Neutrophil (primary cell): ENCODE results near the gene ST6GALNAC5.

Experiments used
- H3K27ac ChIP-seq: fragments of 200-600 bp; sonication (generic); 2 replicates; pipeline ENCODE4 v1.5.1; 2016; ENCODE audit warnings: mild to moderate bottlenecking, moderate library complexity
- H3K27me3 ChIP-seq: fragments of 200-600 bp; sonication (generic); 2 replicates; pipeline ENCODE4 v1.6.0; 2016; ENCODE audit warnings: mild to moderate bottlenecking
- H3K36me3 ChIP-seq: fragments of 200-600 bp; sonication (generic); 2 replicates; pipeline ENCODE4 v1.5.1; 2017
- H3K4me1 ChIP-seq, 2 experiments: fragments of 200-600 bp in 1 of 2; sonication (generic) in 1 of 2; 1 replicate in 1 of 2; 2 replicates in 1 of 2; pipeline versions ENCODE4 v1.5.1 to v1.6.1; 2013 to 2016; ENCODE audit warnings: low read depth in 1 of 2, low read length in 1 of 2, mild to moderate bottlenecking in 1 of 2, moderate library complexity in 1 of 2; ENCODE audit not compliant: control insufficient read depth in 1 of 2, insufficient read depth in 1 of 2
- H3K4me3 ChIP-seq, 2 experiments: fragments of 200-600 bp in 1 of 2; sonication (generic) in 1 of 2; 1 replicate in 1 of 2; 2 replicates in 1 of 2; pipeline ENCODE4 v1.5.1; 2013 to 2016; ENCODE audit warnings: low read depth in 1 of 2, low read length in 1 of 2, mild to moderate bottlenecking in 1 of 2, moderate library complexity in 1 of 2
- H3K9me3 ChIP-seq: fragments of 200-600 bp; sonication (generic); 2 replicates; pipeline ENCODE4 v1.5.1; 2016
- CTCF ChIP-seq: fragments of 200-600 bp; sonication (generic); IDR thresholded peaks from 2 replicates; pipeline ENCODE4 v1.5.1; 2016; ENCODE audit warnings: antibody characterized with exemption

Gene ST6GALNAC5

DNA sequence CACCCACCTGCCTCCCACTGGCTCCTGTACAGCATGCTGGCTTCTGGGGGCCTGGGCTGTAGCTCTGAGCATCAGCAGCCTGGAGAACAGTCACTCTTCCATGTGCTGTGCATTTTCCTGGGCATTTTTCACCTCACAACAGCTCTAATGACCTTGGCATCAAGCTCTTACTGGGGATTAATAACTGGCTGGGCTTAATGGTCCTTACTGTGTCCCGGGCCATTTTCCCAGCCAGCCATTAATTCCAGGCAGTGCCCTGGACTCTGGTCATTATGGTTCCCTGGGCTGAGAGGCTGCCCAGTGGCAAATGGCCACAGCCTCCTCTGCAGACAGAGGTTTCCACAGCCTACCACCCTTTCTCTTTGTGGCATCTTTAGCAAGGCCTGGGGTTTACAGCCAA is 171.8 kb downstream of the ST6GALNAC5 start:
- Histone ChIP-seq H3K4me3 (no peak overlapping the region), H3K36me3 (no peaks in the 10 kb centered on the region), H3K9me3 (no peaks in the 10 kb centered on the region), H3K27me3 (no peaks in the 10 kb centered on the region), H3K4me1 (no peaks in the 10 kb centered on the region), H3K27ac (no peak overlapping the region)
- TF ChIP-seq CTCF = no peak

DNA sequence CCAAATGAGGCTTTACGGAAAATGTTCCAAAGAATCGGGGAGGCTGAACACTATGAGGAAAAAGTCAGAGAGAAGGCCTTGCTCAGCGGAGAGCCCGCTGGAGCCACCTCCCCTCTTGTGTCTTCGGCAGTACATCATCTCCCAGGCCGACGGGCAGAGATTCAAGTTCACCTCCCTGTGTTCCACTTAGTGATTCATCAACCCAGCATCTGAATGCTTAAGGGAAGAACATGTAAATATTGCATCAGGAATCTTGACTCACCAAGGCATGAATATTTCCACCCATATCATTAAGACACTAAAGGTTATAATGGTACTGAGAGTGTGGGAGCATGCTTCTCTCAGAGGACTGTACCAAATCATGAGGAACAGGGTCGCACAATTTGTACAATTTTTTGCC is 172.5 kb downstream of the ST6GALNAC5 start:
- Histone ChIP-seq H3K27me3 (no peaks in the 10 kb centered on the region), H3K36me3 (no peaks in the 10 kb centered on the region), H3K9me3 (no peaks in the 10 kb centered on the region), H3K4me1 (no peaks in the 10 kb centered on the region), H3K4me3 (no peak overlapping the region), H3K27ac (no peak overlapping the region)
- TF ChIP-seq CTCF = no peak

DNA sequence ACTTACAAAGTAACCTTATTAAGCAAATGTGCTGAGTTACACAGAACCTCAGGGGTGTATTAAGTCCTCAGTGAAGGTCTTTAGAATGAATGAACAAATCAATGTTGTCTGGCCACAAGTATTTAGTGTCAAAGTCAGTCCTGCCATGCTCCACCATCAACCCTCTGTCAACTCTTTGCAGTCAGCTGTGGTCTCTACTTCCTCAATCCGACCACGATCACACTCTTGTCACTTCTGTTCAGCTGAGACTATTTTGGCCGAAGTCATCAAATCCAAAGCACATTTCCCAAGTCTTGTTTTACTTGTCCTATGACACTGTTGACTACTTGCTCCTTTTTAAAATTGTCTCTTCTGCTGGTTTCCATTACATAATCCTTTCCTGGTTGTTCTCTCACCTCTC is 173.5 kb downstream of the ST6GALNAC5 start:
- TF ChIP-seq CTCF = no peak
- Histone ChIP-seq H3K27me3 (no peaks in the 10 kb centered on the region), H3K27ac (no peak overlapping the region), H3K9me3 (no peaks in the 10 kb centered on the region), H3K4me1 (no peaks in the 10 kb centered on the region), H3K36me3 (no peaks in the 10 kb centered on the region), H3K4me3 (no peak overlapping the region)

GRCh38 chr1:77044133-77044849 is 177.0 kb downstream of the ST6GALNAC5 start:
- Histone ChIP-seq H3K27me3 (no peaks in the 10 kb centered on the region), H3K4me1 (no peaks in the 10 kb centered on the region), H3K36me3 (no peaks in the 10 kb centered on the region), H3K9me3 (no peaks in the 10 kb centered on the region), H3K4me3 (no peak overlapping the region), H3K27ac (no peak overlapping the region)
- no peak for TF ChIP-seq CTCF

GRCh38 chr1:77047575-77047974 is 180.3 kb downstream of the ST6GALNAC5 start:
- H3K9me3 ChIP-seq = no peaks in the 10 kb centered on the region
- no peaks in the 10 kb centered on the region for H3K4me1 ChIP-seq
- H3K36me3 ChIP-seq = no peaks in the 10 kb centered on the region
- no peak overlapping the region for H3K4me3 ChIP-seq
- H3K27ac ChIP-seq = no peak overlapping the region
- no peak for TF ChIP-seq CTCF
- no peaks in the 10 kb centered on the region for H3K27me3 ChIP-seq
